ENCODE measurements around the gene PIGQ. TPM values are rescaled to one million over a fixed set of nuclear protein-coding genes. Genes with fewer than 3 reads are reported as not detected.

Gene PIGQ
- total RNA-seq, 2 donors from 2014 or later, result 76.5 to 83.1 TPM

DNA sequence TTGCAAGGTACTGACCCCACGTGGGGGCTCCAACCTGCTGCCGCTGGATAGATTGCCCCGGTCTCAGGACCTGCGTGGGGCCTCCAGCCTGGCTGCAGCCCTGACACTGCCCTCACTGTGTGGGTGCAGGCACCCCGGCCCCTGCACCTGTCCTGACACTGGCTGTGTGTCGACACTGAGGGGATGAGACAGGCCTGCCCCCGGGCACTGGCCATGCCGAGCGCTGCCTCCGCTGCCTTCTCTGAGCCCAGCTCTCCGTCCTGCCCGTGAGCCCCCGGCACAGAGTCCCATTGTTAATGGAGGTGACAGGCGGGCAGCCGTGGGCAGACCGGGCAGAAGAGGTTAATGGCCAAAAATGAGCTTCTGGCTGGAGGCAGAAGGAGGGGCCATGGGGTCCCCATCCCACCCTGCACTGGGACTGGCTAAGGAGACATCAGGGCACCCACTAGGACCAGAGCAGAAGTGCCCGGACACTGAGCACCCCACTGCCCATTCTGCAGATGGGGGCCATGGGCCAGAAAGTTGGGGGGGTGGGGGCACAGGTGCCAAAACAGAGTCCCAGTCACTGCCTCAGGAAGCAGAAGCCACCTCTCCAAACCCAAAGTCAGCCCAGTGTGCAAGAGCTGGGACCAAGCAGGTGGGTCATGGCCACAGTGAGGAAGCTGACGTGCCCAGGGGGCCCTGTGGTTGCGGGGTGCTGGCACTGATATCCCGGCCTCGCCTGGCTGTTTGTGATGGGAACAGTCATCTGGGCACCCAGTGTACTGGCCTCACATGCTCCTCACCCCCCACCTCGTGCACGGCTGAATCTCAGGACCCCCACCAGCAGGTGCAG is 12.1 kb upstream of the PIGQ start:
- 76 to 78% methylated on average over 13 to 23 of the region's 23 CpGs for WGBS, 2 donors
- intact Hi-C loops (cut with DNase I), result no loop called here
- Histone ChIP-seq H3K36me3 (replicated peaks in 1 of 2; ENCODE audit: insufficient read depth in 1 of 2, low read depth in 2 of 2) (no peaks in the 10 kb centered on the region), H3K27ac (no peak overlapping the region), H3K4me1 (peaks cover 22% of the 10 kb centered on the region), H3K27me3 (no peaks in the 10 kb centered on the region), H3K9me3 (no peaks in the 10 kb centered on the region), H3K4me3 (no peak overlapping the region)
- DNase-seq (no peak), ATAC-seq (no peak)
- no peak for TF ChIP-seq POLR2A (IDR thresholded peaks at IDR 0.05)

DNA sequence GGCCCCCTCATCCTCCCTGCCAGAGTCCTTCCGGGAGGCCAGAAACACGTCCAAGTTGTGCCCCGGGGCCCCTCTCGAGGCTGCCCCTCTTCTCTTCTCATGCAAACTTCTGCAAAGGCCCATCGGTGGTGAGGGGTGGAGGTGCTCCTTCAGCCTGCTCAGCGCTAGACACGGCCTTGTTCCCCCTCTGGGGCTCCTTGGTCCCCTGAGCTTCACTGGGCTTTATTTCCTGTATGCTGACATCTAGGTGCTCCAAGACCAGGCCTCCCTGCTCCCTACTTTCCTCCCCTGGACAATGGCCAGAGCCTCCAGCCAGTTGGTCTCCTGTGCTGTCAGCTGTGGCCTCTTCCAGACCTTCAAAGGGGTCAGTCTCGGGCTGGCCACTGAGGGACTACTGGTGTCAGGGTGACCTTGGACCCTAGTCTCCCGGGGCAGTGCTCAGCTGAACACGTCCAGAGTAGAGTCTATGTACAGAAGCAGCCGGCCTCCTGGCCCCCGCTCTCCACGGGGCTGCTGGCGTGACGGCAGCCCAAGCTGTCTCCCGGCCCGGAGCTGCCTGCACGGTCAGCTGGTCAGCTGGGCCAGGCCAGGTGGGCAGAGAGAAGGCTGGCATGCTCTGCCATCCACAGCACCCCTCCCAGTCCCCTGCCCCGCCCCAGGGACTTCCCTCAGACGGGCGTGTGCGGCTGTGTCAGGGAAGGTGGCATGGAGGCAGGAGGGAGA is 11.3 kb upstream of the PIGQ start:
- Histone ChIP-seq H3K36me3 (replicated peaks in 1 of 2; ENCODE audit: insufficient read depth in 1 of 2, low read depth in 2 of 2) (no peaks in the 10 kb centered on the region), H3K9me3 (no peaks in the 10 kb centered on the region), H3K27ac (no peak overlapping the region), H3K4me1 (peaks cover 22% of the 10 kb centered on the region), H3K27me3 (no peaks in the 10 kb centered on the region), H3K4me3 (no peak overlapping the region)
- WGBS, 2 donors, result 56 to 75% methylated on average over 7 to 18 of the region's 22 CpGs
- TF ChIP-seq POLR2A (IDR thresholded peaks at IDR 0.05), result no peak
- TF ChIP-seq, protein P1, sequence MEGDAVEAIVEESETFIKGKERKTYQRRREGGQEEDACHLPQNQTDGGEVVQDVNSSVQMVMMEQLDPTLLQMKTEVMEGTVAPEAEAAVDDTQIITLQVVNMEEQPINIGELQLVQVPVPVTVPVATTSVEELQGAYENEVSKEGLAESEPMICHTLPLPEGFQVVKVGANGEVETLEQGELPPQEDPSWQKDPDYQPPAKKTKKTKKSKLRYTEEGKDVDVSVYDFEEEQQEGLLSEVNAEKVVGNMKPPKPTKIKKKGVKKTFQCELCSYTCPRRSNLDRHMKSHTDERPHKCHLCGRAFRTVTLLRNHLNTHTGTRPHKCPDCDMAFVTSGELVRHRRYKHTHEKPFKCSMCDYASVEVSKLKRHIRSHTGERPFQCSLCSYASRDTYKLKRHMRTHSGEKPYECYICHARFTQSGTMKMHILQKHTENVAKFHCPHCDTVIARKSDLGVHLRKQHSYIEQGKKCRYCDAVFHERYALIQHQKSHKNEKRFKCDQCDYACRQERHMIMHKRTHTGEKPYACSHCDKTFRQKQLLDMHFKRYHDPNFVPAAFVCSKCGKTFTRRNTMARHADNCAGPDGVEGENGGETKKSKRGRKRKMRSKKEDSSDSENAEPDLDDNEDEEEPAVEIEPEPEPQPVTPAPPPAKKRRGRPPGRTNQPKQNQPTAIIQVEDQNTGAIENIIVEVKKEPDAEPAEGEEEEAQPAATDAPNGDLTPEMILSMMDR (IDR thresholded peaks at IDR 0.05), result no peak
- ATAC-seq (no peak), DNase-seq (no peak)
- intact Hi-C loops (cut with DNase I), result no loop called here

DNA sequence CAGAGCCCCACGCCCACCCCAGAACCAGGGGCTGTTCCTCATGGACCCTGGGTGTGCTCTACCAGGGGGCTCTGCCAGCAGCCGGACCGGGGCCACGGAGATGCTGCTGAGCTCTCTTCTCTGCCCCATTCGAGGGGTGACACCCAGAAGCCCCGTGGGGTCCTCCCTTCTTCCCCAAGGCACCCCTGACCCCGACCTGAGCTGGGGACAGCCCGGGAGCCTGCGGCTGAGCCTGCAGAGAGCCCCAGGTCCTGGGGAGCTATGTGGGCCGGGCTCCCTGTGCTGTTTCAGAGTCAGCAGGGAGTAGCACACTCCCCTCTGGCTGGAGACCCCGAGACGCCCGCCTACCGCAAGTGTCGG is 10.8 kb upstream of the PIGQ start:
- 83 to 92% methylated on average over 5 to 14 of the region's 15 CpGs for WGBS, 2 donors
- H3K27ac ChIP-seq, result no peak overlapping the region

DNA sequence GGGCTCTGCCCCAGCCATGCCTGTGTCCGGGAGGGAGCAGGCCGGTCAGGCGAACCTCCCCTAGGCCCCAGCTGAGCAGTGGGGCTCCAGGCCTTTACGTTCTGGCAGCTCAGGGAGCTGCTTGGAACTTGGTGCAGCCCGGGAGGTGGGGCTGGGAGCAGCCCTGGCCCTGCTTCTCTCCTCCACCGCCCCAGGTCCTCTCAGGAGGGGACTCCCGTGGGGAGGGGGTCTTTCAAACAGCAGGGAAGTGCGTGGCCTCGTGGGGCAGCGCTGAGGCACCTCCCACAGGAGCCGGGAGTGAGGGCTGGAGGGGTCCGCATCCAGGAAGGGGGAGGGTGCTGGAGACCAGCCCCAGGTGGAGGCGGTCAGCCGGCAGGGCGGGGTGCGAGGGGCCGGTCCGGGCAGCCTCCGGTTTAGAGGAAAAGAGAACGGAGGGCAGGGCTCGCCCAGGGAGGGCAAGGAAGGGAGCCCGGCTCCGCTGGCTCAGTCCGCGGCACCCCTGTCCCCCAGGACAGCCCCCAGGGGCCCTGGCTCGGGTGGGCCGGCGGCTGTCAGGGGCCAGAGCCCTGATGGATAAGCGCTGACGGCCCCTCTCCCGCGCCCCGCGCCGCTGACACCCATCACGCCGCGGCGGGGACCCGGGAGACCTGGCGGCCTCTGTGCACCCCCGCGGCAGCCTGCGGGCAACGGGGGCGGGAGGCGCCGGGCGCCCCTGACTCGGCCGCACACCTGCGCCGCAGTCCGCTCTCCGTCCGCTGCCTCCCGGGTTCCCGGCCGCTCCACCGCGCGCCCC is 10.2 kb upstream of the PIGQ start:
- WGBS, 2 donors, result 33 to 64% methylated on average over 24 to 40 of the region's 62 CpGs
- intact Hi-C loops (cut with DNase I), result no loop called here
- Histone ChIP-seq H3K36me3 (replicated peaks in 1 of 2; ENCODE audit: insufficient read depth in 1 of 2, low read depth in 2 of 2) (no peaks in the 10 kb centered on the region), H3K27me3 (no peaks in the 10 kb centered on the region), H3K4me1 (peaks cover 22% of the 10 kb centered on the region), H3K9me3 (no peaks in the 10 kb centered on the region), H3K27ac (no peak overlapping the region), H3K4me3 (no peak overlapping the region)
- no peak for DNase-seq
- ATAC-seq, result no peak
- TF ChIP-seq, protein P1 (IDR thresholded peaks at IDR 0.05), result no peak
- TF ChIP-seq POLR2A (IDR thresholded peaks at IDR 0.05), result no peak

More for the DNA sequence above, 10.8 kb upstream of the PIGQ start:
- H3K4me1 ChIP-seq, result peaks cover 22% of the 10 kb centered on the region
- intact Hi-C loops (cut with DNase I), result no loop called here
- no peaks in the 10 kb centered on the region for H3K36me3 ChIP-seq (replicated peaks in 1 of 2; ENCODE audit: insufficient read depth in 1 of 2, low read depth in 2 of 2)
- TF ChIP-seq POLR2A (IDR thresholded peaks at IDR 0.05), result no peak
- TF ChIP-seq, protein P1 (IDR thresholded peaks at IDR 0.05), result no peak
- no peak overlapping the region for H3K4me3 ChIP-seq
- DNase-seq (no peak), ATAC-seq (no peak)
- no peaks in the 10 kb centered on the region for H3K27me3 ChIP-seq
- H3K9me3 ChIP-seq, result no peaks in the 10 kb centered on the region

DNA sequence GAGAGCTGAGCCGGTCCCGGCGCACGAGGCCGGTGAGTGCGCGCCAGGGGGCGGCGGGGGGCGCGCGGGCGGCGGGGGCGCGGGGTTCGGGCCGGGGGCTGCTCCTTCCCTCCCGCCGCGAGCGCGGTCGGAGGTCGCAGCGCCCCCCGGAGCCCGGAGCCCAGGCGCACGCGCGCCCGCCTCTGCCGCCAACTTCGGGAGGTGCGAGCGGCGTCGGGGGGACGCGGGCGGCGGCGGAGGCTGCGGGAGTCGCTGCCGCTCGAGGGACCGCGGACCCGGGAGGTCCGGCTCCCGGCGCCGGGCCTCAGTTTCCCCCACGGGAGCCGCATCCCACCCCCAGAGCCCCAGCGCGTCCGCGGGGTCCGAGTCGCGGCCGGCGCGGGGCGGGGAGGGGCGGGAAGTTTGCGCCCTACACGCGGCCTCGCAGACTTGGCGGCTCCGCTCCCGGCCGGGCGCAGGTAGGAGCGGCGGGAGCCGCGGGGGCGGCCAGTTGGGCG is 9.5 kb upstream of the PIGQ start, which contains the start of gene PRR35:
Gene PRR35 (plus strand): TSS at position 191 of the 497 bp plus-strand sequence. CDS start 2,901 bp downstream, outside the sequence.
- Histone ChIP-seq H3K27ac (no peak within 1 kb of the TSS), H3K4me1 (peaks cover 22% of the 10 kb centered on the region), H3K36me3 (replicated peaks in 1 of 2; ENCODE audit: insufficient read depth in 1 of 2, low read depth in 2 of 2) (no peaks in the 10 kb centered on the region), H3K4me3 (no peak within 1 kb of the TSS), H3K9me3 (no peaks in the 10 kb centered on the region), H3K27me3 (no peaks in the 10 kb centered on the region)
- TF ChIP-seq, protein P1 (IDR thresholded peaks at IDR 0.05), result no peak
- TF ChIP-seq POLR2A (IDR thresholded peaks at IDR 0.05), result no peak
- DNase-seq (no peak), ATAC-seq (no peak)
- 1% methylated on average over 49 of the region's 84 CpGs; no CpG with 5 or more reads in 1 of the 2 donors for WGBS, 2 donors
- intact Hi-C loops (cut with DNase I), result no loop called here
